Urothelium cell line (cell line): ENCODE measurements around the gene CFI.
"Not testable (repeated sequence)": the region's sequence is repeated elsewhere in the genome, so short reads cannot be mapped to it uniquely, and the experiment has no call there.

Experiments
- DNase-seq: peaks from one replicate; pipeline ENCODE4 v3.0.0; 2011; ENCODE audit warnings: low spot score, mixed read lengths
- FAIRE-seq: peaks from 2 replicates; lab custom pipeline; 2011; peaks lifted over from hg19 to GRCh38; lab: Jason Lieb, UNC

CFI gene

GRCh38 chr4:109801099-109801789 lies 555 bp downstream of the CFI start:
- DNase-seq (no peak), FAIRE-seq (no peak)

GRCh38 chr4:109798866-109799265 lies 2.9 kb downstream of the CFI start:
- FAIRE-seq (no peak), DNase-seq (no peak)

- FAIRE-seq (no peak), DNase-seq (no peak)
Measured at GRCh38 chr4:109795059-109795458, 6.7 kb downstream of the CFI start.

GRCh38 chr4:109787807-109788206 lies 14.0 kb downstream of the CFI start:
- FAIRE-seq (no peak), DNase-seq (no peak)

GRCh38 chr4:109786846-109787245 lies 15.0 kb downstream of the CFI start:
- FAIRE-seq (no peak), DNase-seq (no peak)

- DNase-seq, FAIRE-seq: not testable (repeated sequence)
Measured at GRCh38 chr4:109782092-109782491, 19.7 kb downstream of the CFI start.

GRCh38 chr4:109764789-109765402 lies 36.9 kb downstream of the CFI start:
- DNase-seq (no peak), FAIRE-seq (no peak)

GRCh38 chr4:109764376-109764775 lies 37.4 kb downstream of the CFI start:
- no peak for DNase-seq
- no peak for FAIRE-seq

GRCh38 chr4:109760682-109761081 lies 41.1 kb downstream of the CFI start:
- DNase-seq (no peak), FAIRE-seq (no peak)

- no peak for DNase-seq
- no peak for FAIRE-seq
Measured at GRCh38 chr4:109755656-109756055, 46.1 kb downstream of the CFI start.

GRCh38 chr4:109754093-109754857 lies 47.5 kb downstream of the CFI start:
- DNase-seq (no peak), FAIRE-seq (no peak)

- no peak for FAIRE-seq
Measured at GRCh38 chr4:109752525-109752924, 49.3 kb downstream of the CFI start.

GRCh38 chr4:109751852-109752251 lies 49.9 kb downstream of the CFI start:
- DNase-seq (no peak), FAIRE-seq (no peak)

More at GRCh38 chr4:109752525-109752924, 49.3 kb downstream of the CFI start:
- DNase-seq, result no peak

GRCh38 chr4:109750652-109751244 lies 51.1 kb downstream of the CFI start:
- DNase-seq (no peak), FAIRE-seq (no peak)

- DNase-seq, result no peak
- no peak for FAIRE-seq
Measured at GRCh38 chr4:109749388-109750082, 52.3 kb downstream of the CFI start.

GRCh38 chr4:109748114-109748513 lies 53.7 kb downstream of the CFI start:
- no peak for FAIRE-seq
- DNase-seq, result no peak

- FAIRE-seq, result no peak
- DNase-seq, result no peak
Measured at GRCh38 chr4:109746728-109747127, 55.1 kb downstream of the CFI start.

- FAIRE-seq, result no peak
Measured at GRCh38 chr4:109745830-109746229, 56.0 kb downstream of the CFI start.

GRCh38 chr4:109739547-109739946 lies 62.3 kb downstream of the CFI start:
- DNase-seq (no peak), FAIRE-seq (no peak)

More at GRCh38 chr4:109745830-109746229, 56.0 kb downstream of the CFI start:
- no peak for DNase-seq

GRCh38 chr4:109738104-109738872 lies 63.5 kb downstream of the CFI start:
- no peak for FAIRE-seq

More at GRCh38 chr4:109738104-109738872, 63.5 kb downstream of the CFI start:
- DNase-seq, result no peak
